Esophagus (tissue), 2 donors: ENCODE measurements around the gene TM4SF1. TPM values are rescaled to one million over a fixed set of nuclear protein-coding genes. Genes with fewer than 3 reads are reported as not detected.

ENCODE experiments used
- H3K27ac ChIP-seq, 2 donors: one replicate each; pipeline ENCODE4 v1.5.1; 2013; ENCODE audit warnings: low read depth in 2 of 2, mild to moderate bottlenecking in 2 of 2, inconsistent platforms in 1 of 2, low read length in 1 of 2, moderate library complexity in 1 of 2
- H3K27me3 ChIP-seq, 2 donors: one replicate each; pipeline ENCODE4 v1.6.1; 2013; ENCODE audit warnings: low read length in 2 of 2, control low read depth in 1 of 2, mild to moderate bottlenecking in 1 of 2; ENCODE audit not compliant: insufficient read depth in 2 of 2, control insufficient read depth in 1 of 2
- H3K36me3 ChIP-seq, 2 donors: one replicate each; pipeline ENCODE4 v1.6.1; 2013; ENCODE audit warnings: low read length in 1 of 2; ENCODE audit not compliant: control insufficient read depth in 2 of 2, insufficient read depth in 2 of 2
- H3K4me1 ChIP-seq, 2 donors: one replicate each; pipeline ENCODE4 v1.6.1; 2013; ENCODE audit warnings: low read length in 1 of 2; ENCODE audit not compliant: control insufficient read depth in 2 of 2, insufficient read depth in 2 of 2
- H3K4me3 ChIP-seq, 2 donors: one replicate each; pipeline ENCODE4 v1.5.1; 2013; ENCODE audit warnings: low read length in 2 of 2, mild to moderate bottlenecking in 2 of 2, low read depth in 1 of 2, moderate library complexity in 1 of 2
- H3K9me3 ChIP-seq, 2 donors: one replicate each; pipeline ENCODE4 v1.6.1; 2013; ENCODE audit warnings: mild to moderate bottlenecking in 2 of 2, low read depth in 1 of 2, low read length in 1 of 2, moderate library complexity in 1 of 2; ENCODE audit not compliant: control insufficient read depth in 2 of 2, insufficient read depth in 1 of 2
- WGBS, 2 donors: extraction: QIAGEN DNeasy Blood & Tissue Kit; methylation state at CpG; one replicate each; pipeline ENCODE4 v1.1.7; 2013; 5-methylcytosine and 5-hydroxymethylcytosine counted together
- polyA plus RNA-seq, 2 donors: library from polyadenylated mRNA; stranded (reverse); fragments of 200-250 nt; gene quantifications; one replicate each; pipeline ENCODE4 v1.2.3, GENCODE V29; 2013
- donor health status: healthy with polysubstance abuse.
- donor health status: Bipolar disorder and iron deficiency.

The TM4SF1 gene
- polyA plus RNA-seq, 2 donors = 127 to 172 TPM

DNA sequence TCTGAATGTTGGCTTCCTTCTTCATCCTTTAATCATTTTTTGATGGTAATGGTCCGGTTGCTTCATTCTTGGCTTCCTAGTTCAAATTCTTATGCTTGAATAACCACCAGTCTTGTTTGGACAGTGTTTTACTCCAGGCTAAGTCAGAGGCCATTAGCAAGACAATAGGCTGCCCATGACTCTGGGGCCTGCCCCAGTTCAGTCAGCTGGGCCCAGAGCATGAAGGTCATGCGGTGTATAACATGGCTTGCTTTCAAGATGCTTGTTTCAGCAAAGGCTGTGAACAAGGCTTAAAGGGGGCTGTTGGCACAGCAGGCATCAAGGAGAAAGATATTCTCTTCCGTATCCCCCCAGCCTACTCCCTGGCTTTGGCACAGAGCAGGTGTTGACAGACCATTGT lies 57.7 kb downstream of the TM4SF1 start:
- 60 to 74% methylated on average over 3 of the region's 3 CpGs for WGBS, 2 donors
- Histone ChIP-seq H3K27me3 (no peaks in the 10 kb centered on the region), H3K4me3 (no peak overlapping the region), H3K9me3 (no peaks in the 10 kb centered on the region), H3K4me1 (peaks cover 0 to 4% of the 10 kb centered on the region in 2 donors), H3K27ac (no peak overlapping the region), H3K36me3 (no peaks in the 10 kb centered on the region)

Other genes with a start within 250 kb of the TM4SF1 start
- gene HPS3, start 248.0 kb downstream of the TM4SF1 start, polyA plus RNA-seq = 1 to 10 TPM; 4.0 to 4.2 TPM
- gene CP, start 155.8 kb downstream of the TM4SF1 start, polyA plus RNA-seq = 1 to 10 TPM in 1 of 2 donors, under 1 TPM in 1; 0.57 to 2.2 TPM
- gene TM4SF18, start 44.0 kb downstream of the TM4SF1 start, polyA plus RNA-seq = 1 to 10 TPM in 1 of 2 donors, under 1 TPM in 1; 0.53 to 1.2 TPM
- gene TM4SF4, start 97.0 kb upstream of the TM4SF1 start, polyA plus RNA-seq = under 1 TPM; 0.02 to 0.12 TPM